Adipocyte (in vitro differentiated cells): Measurements from ENCODE around the gene CHST2.

Source experiments
- DNase-seq: peaks from one replicate; pipeline ENCODE4 v3.0.0-alpha.2; 2015; ENCODE audit warnings: low read depth
- H3K27me3 ChIP-seq: replicated peaks from 2 replicates; pipeline ENCODE4 v1.7.0; 2013; ENCODE audit warnings: mild to moderate bottlenecking, low read length, moderate library complexity; ENCODE audit not compliant: control insufficient read depth, insufficient read depth
- H3K36me3 ChIP-seq: 2 replicates; pipeline ENCODE4 v1.7.0; 2013; ENCODE audit warnings: low read length, mild to moderate bottlenecking, moderate library complexity; ENCODE audit not compliant: control insufficient read depth, insufficient read depth, severe bottlenecking
- H3K4me1 ChIP-seq: 2 replicates; pipeline ENCODE4 v1.7.0; 2013; ENCODE audit warnings: mild to moderate bottlenecking, low read length, moderate library complexity; ENCODE audit not compliant: control insufficient read depth, insufficient read depth
- H3K4me3 ChIP-seq: 2 replicates; pipeline ENCODE4 v1.7.0; 2013; ENCODE audit warnings: mild to moderate bottlenecking, low read length, moderate library complexity
- H3K9ac ChIP-seq: 2 replicates; pipeline ENCODE4 v1.7.0; 2013; ENCODE audit warnings: mild to moderate bottlenecking, low read length, moderate library complexity
- H3K9me3 ChIP-seq: 2 replicates; pipeline ENCODE4 v1.7.0; 2013; ENCODE audit warnings: mild to moderate bottlenecking, low read length, moderate library complexity; ENCODE audit not compliant: control insufficient read depth

The CHST2 gene

GRCh38 chr3:143139762-143140161 is 20.2 kb downstream of the CHST2 start:
- Histone ChIP-seq H3K27me3 (no peaks in the 10 kb centered on the region), H3K9me3 (no peaks in the 10 kb centered on the region), H3K4me3 (peak overlapping the region; percentile 31), H3K4me1 (peaks cover 12% of the 10 kb centered on the region), H3K9ac (no peak overlapping the region), H3K36me3 (no peaks in the 10 kb centered on the region)
- no peak for DNase-seq

GRCh38 chr3:143140550-143140949 is 21.0 kb downstream of the CHST2 start:
- Histone ChIP-seq H3K9ac (no peak overlapping the region), H3K27me3 (no peaks in the 10 kb centered on the region), H3K4me1 (peaks cover 4% of the 10 kb centered on the region), H3K4me3 (no peak overlapping the region), H3K36me3 (no peaks in the 10 kb centered on the region), H3K9me3 (no peaks in the 10 kb centered on the region)
- DNase-seq, result no peak

- H3K4me1 ChIP-seq, result no peaks in the 10 kb centered on the region
- no peak overlapping the region for H3K4me3 ChIP-seq
- no peak overlapping the region for H3K9ac ChIP-seq
- no peaks in the 10 kb centered on the region for H3K9me3 ChIP-seq
- no peaks in the 10 kb centered on the region for H3K36me3 ChIP-seq
- no peak for DNase-seq
- H3K27me3 ChIP-seq, result no peaks in the 10 kb centered on the region
These were observed 22.8 kb downstream of the CHST2 start for GRCh38 chr3:143142354-143142753.

GRCh38 chr3:143145906-143146305 is 26.3 kb downstream of the CHST2 start:
- Histone ChIP-seq H3K9ac (no peak overlapping the region), H3K36me3 (no peaks in the 10 kb centered on the region), H3K9me3 (no peaks in the 10 kb centered on the region), H3K27me3 (no peaks in the 10 kb centered on the region), H3K4me1 (peaks cover 4% of the 10 kb centered on the region), H3K4me3 (no peak overlapping the region)
- DNase-seq, result no peak

- Histone ChIP-seq H3K36me3 (no peaks in the 10 kb centered on the region), H3K4me3 (no peak overlapping the region), H3K4me1 (peaks cover 11% of the 10 kb centered on the region), H3K9me3 (no peaks in the 10 kb centered on the region), H3K27me3 (no peaks in the 10 kb centered on the region), H3K9ac (no peak overlapping the region)
- no peak for DNase-seq
These were observed 27.1 kb downstream of the CHST2 start for GRCh38 chr3:143146486-143147274.

- Histone ChIP-seq H3K9me3 (no peaks in the 10 kb centered on the region), H3K27me3 (no peaks in the 10 kb centered on the region), H3K36me3 (no peaks in the 10 kb centered on the region), H3K4me1 (peaks cover 11% of the 10 kb centered on the region), H3K4me3 (no peak overlapping the region), H3K9ac (no peak overlapping the region)
- no peak for DNase-seq
These were observed 28.1 kb downstream of the CHST2 start for GRCh38 chr3:143147707-143148106.

GRCh38 chr3:143150071-143150470 is 30.5 kb downstream of the CHST2 start:
- Histone ChIP-seq H3K4me1 (peaks cover 11% of the 10 kb centered on the region), H3K27me3 (no peaks in the 10 kb centered on the region), H3K36me3 (no peaks in the 10 kb centered on the region), H3K9me3 (no peaks in the 10 kb centered on the region), H3K9ac (no peak overlapping the region), H3K4me3 (no peak overlapping the region)
- no peak for DNase-seq

- no peaks in the 10 kb centered on the region for H3K27me3 ChIP-seq
- DNase-seq, result peak; percentile 13
- H3K9me3 ChIP-seq, result no peaks in the 10 kb centered on the region
- no peaks in the 10 kb centered on the region for H3K36me3 ChIP-seq
- peaks cover 11% of the 10 kb centered on the region for H3K4me1 ChIP-seq
- no peak overlapping the region for H3K9ac ChIP-seq
- peak overlapping the region; percentile 25 for H3K4me3 ChIP-seq
These were observed 31.6 kb downstream of the CHST2 start for GRCh38 chr3:143151004-143151731.

- Histone ChIP-seq H3K9me3 (no peaks in the 10 kb centered on the region), H3K27me3 (no peaks in the 10 kb centered on the region), H3K9ac (no peak overlapping the region), H3K4me1 (peaks cover 11% of the 10 kb centered on the region), H3K4me3 (no peak overlapping the region), H3K36me3 (no peaks in the 10 kb centered on the region)
- no peak for DNase-seq
These were observed 32.5 kb downstream of the CHST2 start for GRCh38 chr3:143152043-143152442.

- Histone ChIP-seq H3K27me3 (no peaks in the 10 kb centered on the region), H3K4me1 (peaks cover 8% of the 10 kb centered on the region), H3K9ac (no peak overlapping the region), H3K36me3 (no peaks in the 10 kb centered on the region), H3K4me3 (no peak overlapping the region), H3K9me3 (no peaks in the 10 kb centered on the region)
- no peak for DNase-seq
These were observed 36.2 kb downstream of the CHST2 start for GRCh38 chr3:143155756-143156155.

GRCh38 chr3:143158014-143158988 is 38.7 kb downstream of the CHST2 start:
- Histone ChIP-seq H3K36me3 (no peaks in the 10 kb centered on the region), H3K27me3 (no peaks in the 10 kb centered on the region), H3K4me3 (no peak overlapping the region), H3K9ac (no peak overlapping the region), H3K9me3 (no peaks in the 10 kb centered on the region), H3K4me1 (no peaks in the 10 kb centered on the region)
- peak; percentile 69 for DNase-seq
